GM19099 (cell line): ENCODE data around the gene TRPC4.

ENCODE experiments used
- POLR2A ChIP-seq: IDR thresholded peaks from 3 replicates; pipeline ENCODE4 v1.6.1; 2011; ENCODE audit warnings: low read depth; ENCODE audit not compliant: insufficient read length; ENCODE audit errors: extremely low read depth

The TRPC4 gene

GRCh38 chr13:37657956-37658355, 211.6 kb downstream of the TRPC4 start:
- TF ChIP-seq POLR2A = no peak

- TF ChIP-seq POLR2A = no peak
Observed at GRCh38 chr13:37657134-37657533, 212.4 kb downstream of the TRPC4 start.

- TF ChIP-seq POLR2A = no peak
Observed at GRCh38 chr13:37656247-37656940, 213.2 kb downstream of the TRPC4 start.

- no peak for TF ChIP-seq POLR2A
Observed at GRCh38 chr13:37652596-37652995, 217.0 kb downstream of the TRPC4 start.

- TF ChIP-seq POLR2A = no peak
Observed at GRCh38 chr13:37651891-37652290, 217.7 kb downstream of the TRPC4 start.

GRCh38 chr13:37648609-37649008, 221.0 kb downstream of the TRPC4 start:
- no peak for TF ChIP-seq POLR2A

- no peak for TF ChIP-seq POLR2A
Observed at GRCh38 chr13:37647031-37647650, 222.4 kb downstream of the TRPC4 start.

- TF ChIP-seq POLR2A = no peak
Observed at GRCh38 chr13:37646531-37646930, 223.0 kb downstream of the TRPC4 start.

GRCh38 chr13:37645181-37645740, 224.3 kb downstream of the TRPC4 start:
- TF ChIP-seq POLR2A = no peak

- TF ChIP-seq POLR2A = no peak
Observed at GRCh38 chr13:37641391-37641790, 228.2 kb downstream of the TRPC4 start.

- TF ChIP-seq POLR2A = no peak
Observed at GRCh38 chr13:37640499-37640898, 229.1 kb downstream of the TRPC4 start.

- TF ChIP-seq POLR2A = no peak
Observed at GRCh38 chr13:37636701-37637100, 232.9 kb downstream of the TRPC4 start.

GRCh38 chr13:37632294-37632693, 237.3 kb downstream of the TRPC4 start:
- TF ChIP-seq POLR2A = no peak

GRCh38 chr13:37627428-37627827, 242.1 kb downstream of the TRPC4 start:
- no peak for TF ChIP-seq POLR2A

GRCh38 chr13:37621811-37622361, 247.7 kb downstream of the TRPC4 start:
- TF ChIP-seq POLR2A = no peak

GRCh38 chr13:37618554-37618953, 251.0 kb downstream of the TRPC4 start:
- TF ChIP-seq POLR2A = no peak
